BE2C (cell line): ENCODE results near the gene TIGD6.
"Not testable (repeated sequence)": the region's sequence is repeated elsewhere in the genome, so short reads cannot be mapped to it uniquely, and the experiment has no call there.

ENCODE experiments used
- DNase-seq: peaks from one replicate; pipeline ENCODE4 v3.0.0-alpha.2; 2020
- H3K27me3 ChIP-seq: fragments of 250-450 bp; sonication (Bioruptor Pico); 2 replicates; pipeline ENCODE4 v1.5.1; 2020; ENCODE audit warnings: mild to moderate bottlenecking
- H3K36me3 ChIP-seq: fragments of 250-450 bp; sonication (Bioruptor Pico); 2 replicates; pipeline ENCODE4 v1.5.1; 2020; ENCODE audit warnings: mild to moderate bottlenecking
- H3K4me1 ChIP-seq: fragments of 250-450 bp; sonication (Bioruptor Pico); 2 replicates; pipeline ENCODE4 v1.5.1; 2020
- H3K4me3 ChIP-seq: 2 replicates; pipeline ENCODE4 v1.5.1; 2011; ENCODE audit warnings: low read depth, low read length
- H3K9me3 ChIP-seq: fragments of 250-450 bp; sonication (Bioruptor Pico); 2 replicates; pipeline ENCODE4 v1.5.1; 2020
- TF ChIP-seq, protein P1 (sequence below): IDR thresholded peaks from 2 replicates; pipeline ENCODE4 v1.5.1; 2012; ENCODE audit warnings: mild to moderate bottlenecking, low read depth, low read length

Gene TIGD6

GRCh38 chr5:149953436-149954121, 46.9 kb downstream of the TIGD6 start:
- TF ChIP-seq, protein P1, sequence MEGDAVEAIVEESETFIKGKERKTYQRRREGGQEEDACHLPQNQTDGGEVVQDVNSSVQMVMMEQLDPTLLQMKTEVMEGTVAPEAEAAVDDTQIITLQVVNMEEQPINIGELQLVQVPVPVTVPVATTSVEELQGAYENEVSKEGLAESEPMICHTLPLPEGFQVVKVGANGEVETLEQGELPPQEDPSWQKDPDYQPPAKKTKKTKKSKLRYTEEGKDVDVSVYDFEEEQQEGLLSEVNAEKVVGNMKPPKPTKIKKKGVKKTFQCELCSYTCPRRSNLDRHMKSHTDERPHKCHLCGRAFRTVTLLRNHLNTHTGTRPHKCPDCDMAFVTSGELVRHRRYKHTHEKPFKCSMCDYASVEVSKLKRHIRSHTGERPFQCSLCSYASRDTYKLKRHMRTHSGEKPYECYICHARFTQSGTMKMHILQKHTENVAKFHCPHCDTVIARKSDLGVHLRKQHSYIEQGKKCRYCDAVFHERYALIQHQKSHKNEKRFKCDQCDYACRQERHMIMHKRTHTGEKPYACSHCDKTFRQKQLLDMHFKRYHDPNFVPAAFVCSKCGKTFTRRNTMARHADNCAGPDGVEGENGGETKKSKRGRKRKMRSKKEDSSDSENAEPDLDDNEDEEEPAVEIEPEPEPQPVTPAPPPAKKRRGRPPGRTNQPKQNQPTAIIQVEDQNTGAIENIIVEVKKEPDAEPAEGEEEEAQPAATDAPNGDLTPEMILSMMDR: no peak
- H3K4me3 ChIP-seq: no peak overlapping the region
- H3K4me1 ChIP-seq: no peaks in the 10 kb centered on the region
- H3K27me3 ChIP-seq: no peaks in the 10 kb centered on the region
- no peak for DNase-seq
- no peaks in the 10 kb centered on the region for H3K36me3 ChIP-seq
- no peaks in the 10 kb centered on the region for H3K9me3 ChIP-seq

- Histone ChIP-seq H3K36me3 (no peaks in the 10 kb centered on the region), H3K4me1 (no peaks in the 10 kb centered on the region), H3K27me3 (no peaks in the 10 kb centered on the region), H3K9me3 (no peaks in the 10 kb centered on the region), H3K4me3 (no peak overlapping the region)
- no peak for DNase-seq
- TF ChIP-seq, protein P1: peak; percentile 18; the same call in 1 of the 2 replicates
Measured at GRCh38 chr5:149951138-149951749, 49.2 kb downstream of the TIGD6 start.

DNA sequence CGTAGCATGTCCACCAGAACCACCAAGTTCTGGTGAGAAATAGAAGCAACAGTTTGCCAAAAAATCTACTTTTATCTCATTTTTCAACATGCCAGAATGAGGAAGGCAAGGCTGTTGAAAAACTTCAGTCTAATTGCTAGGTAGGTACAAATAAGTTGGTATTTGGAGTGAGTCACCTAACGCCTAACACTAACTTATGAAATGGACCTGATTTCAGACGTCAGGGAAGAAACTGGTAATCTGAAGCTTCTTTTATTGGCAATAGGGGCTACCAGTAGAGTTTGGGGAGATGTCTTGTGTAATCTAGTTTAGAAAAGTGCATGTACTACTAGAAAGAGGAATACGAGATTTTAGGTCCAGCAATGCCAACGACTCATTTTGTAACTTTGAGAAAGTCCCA, 51.5 kb downstream of the TIGD6 start:
- no peak overlapping the region for H3K4me3 ChIP-seq
- no peaks in the 10 kb centered on the region for H3K36me3 ChIP-seq
- no peaks in the 10 kb centered on the region for H3K9me3 ChIP-seq
- no peaks in the 10 kb centered on the region for H3K4me1 ChIP-seq
- TF ChIP-seq, protein P1: no peak
- no peaks in the 10 kb centered on the region for H3K27me3 ChIP-seq
- DNase-seq: no peak

DNA sequence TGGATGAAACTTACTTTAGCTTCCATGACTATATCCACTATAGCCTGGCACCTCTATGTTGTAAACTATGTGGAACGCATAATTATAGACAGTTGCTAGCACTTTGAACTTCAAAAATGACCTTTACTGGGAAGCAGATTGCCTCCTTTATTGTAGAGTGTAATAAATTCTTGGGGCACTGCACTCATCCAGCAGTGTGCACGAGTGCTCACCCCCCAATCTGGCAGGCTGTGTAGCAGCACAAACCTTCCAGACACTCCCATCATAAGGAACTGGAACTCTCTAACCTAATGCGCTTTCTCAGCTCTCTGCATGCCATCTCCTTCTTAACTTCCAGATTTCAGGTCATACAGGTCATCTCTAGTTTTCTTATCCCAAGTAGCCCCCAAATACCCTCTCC, 54.3 kb downstream of the TIGD6 start:
- no peaks in the 10 kb centered on the region for H3K9me3 ChIP-seq
- TF ChIP-seq, protein P1: no peak
- H3K27me3 ChIP-seq: no peaks in the 10 kb centered on the region
- no peaks in the 10 kb centered on the region for H3K4me1 ChIP-seq
- no peak for DNase-seq
- no peaks in the 10 kb centered on the region for H3K36me3 ChIP-seq
- no peak overlapping the region for H3K4me3 ChIP-seq

DNA sequence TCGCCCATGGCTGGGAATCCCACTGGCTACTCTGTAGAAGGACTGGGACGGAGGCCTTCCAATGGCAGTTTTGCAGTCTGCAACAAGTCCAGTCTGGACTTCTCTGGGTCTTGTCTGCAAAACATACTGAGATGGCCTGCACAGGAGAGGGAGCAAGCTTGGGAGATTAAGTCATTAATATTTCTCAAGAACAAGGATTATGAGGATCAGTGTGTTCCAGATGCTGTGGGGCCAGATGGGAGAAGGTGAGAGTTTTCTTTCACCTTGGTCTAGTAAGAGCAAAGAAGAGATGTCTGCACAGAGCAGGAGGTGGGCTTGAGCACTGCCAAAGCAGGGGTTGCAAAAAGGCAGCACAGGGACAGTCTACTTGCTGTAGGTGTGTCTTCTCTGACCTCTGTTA, 55.8 kb downstream of the TIGD6 start, which contains the start of gene PDE6A:
TSS of gene PDE6A (minus strand) at position 128 of the 400 bp plus-strand sequence. CDS start at position 8, 120 bp downstream.
- no peaks in the 10 kb centered on the region for H3K4me1 ChIP-seq

DNA sequence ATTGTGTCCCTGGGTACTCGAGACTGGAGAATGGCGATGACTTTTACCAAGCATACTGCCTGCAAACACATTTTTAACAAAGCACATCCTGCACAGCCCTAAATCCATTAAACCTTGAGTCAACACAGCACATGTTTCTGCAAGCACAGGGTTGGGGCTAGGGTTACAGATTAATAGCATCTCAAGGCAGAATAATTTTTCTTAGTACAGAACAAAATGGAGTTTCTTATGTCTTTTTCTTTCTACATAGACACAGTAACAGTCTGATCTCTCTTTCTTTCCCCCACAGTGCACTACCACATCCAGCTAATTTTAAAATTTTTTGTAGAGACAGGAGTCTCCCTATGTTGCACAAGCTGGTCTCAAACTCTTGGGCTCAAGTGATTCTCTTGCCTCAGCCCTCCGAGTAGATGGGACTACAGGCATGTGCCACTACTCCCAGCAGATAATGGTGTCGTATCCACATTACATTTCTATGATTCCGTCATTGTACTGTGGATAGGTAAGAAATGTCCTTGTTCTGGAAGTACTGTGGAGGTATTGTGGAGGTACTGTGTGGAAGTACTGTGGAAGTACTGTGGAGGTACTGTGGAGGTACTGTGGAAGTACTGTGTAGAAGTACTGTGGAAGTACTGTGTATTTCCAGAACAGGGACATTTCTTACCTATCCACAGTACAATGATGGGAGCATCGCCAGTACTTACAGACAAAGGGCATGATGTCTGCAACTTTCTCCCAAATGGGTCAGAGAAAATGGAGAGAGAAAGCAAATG, 57.1 kb downstream of the TIGD6 start:
- DNase-seq, H3K4me3 ChIP-seq, H3K36me3 ChIP-seq, H3K9me3 ChIP-seq, H3K27me3 ChIP-seq, H3K4me1 ChIP-seq: not testable (repeated sequence)

More for the DNA sequence above, 55.8 kb downstream of the TIGD6 start, which contains the start of gene PDE6A:
- Histone ChIP-seq H3K36me3 (no peaks in the 10 kb centered on the region), H3K27me3 (no peaks in the 10 kb centered on the region), H3K9me3 (no peaks in the 10 kb centered on the region), H3K4me3 (no peak within 1 kb of the TSS)
- no peak for DNase-seq
- TF ChIP-seq, protein P1: no peak
